Measurements from ENCODE around the gene NDE1.

NDE1 gene

DNA sequence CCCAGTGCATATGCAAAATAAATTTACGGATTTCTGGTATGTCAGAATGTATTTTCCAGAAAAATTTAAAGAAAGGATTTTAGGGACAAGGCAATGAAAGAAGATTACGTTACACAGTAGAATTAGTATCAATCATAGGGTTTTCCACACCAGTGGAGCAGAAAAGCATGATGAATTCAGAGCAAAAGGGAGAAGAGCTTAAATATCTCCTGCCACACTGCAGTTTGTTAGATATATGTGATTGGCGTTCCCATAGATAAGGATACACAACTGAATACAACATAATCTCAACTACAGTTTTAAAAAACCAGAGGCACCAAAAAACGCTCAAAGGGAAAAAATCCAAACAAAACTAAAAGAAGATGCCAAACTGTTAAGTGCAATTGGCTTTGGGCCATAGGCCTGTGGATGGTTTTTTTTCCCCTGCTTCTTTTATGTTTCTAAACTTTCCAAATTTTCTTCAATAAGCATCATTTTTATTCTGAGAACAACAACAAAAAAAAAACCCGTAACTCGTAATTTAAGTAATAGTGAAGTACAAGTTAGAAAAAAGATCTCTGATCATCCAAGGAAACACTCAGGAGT lies 29.3 kb upstream of the NDE1 start:
- in situ Hi-C loops (cut with HindIII; ENCODE audit: low sequenced_read_pairs): no loop called here
- DNase-seq (ENCODE audit: low read depth, low spot score): no peak
- no peak overlapping the region for H3K4me3 ChIP-seq (ENCODE audit: low read depth, low read length)
- no peak for TF ChIP-seq CTCF (IDR thresholded peaks at IDR 0.05; ENCODE audit: low read depth, low read length)

DNA sequence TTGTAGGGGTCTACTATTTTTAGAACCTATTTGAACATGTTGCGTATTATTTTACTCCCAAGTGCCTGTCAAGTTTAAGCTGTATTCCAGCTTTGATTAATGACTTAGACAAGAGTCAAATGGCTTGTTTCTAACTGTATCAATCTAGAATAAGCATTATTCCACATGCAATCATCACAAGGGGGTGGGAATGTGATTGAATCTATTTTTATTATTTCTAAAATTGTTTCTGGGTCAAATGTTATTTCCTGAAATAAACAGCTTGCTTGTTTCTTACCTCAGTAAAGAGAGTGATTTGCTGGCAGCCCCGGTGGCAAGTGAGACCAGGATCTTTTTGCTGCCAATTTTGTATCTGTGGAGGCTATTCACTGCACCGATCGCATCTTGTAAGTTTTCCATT lies 28.6 kb upstream of the NDE1 start:
- H3K4me3 ChIP-seq (ENCODE audit: low read depth, low read length): no peak overlapping the region
- in situ Hi-C loops (cut with HindIII; ENCODE audit: low sequenced_read_pairs): no loop called here
- DNase-seq (ENCODE audit: low read depth, low spot score): no peak
- TF ChIP-seq CTCF (IDR thresholded peaks at IDR 0.05; ENCODE audit: low read depth, low read length): no peak

GRCh38 chr16:15621889-15622288 lies 28.2 kb upstream of the NDE1 start:
- DNase-seq (ENCODE audit: low read depth, low spot score): no peak
- in situ Hi-C loops (cut with HindIII; ENCODE audit: low sequenced_read_pairs): no loop called here
- TF ChIP-seq CTCF (IDR thresholded peaks at IDR 0.05; ENCODE audit: low read depth, low read length): no peak
- no peak overlapping the region for H3K4me3 ChIP-seq (ENCODE audit: low read depth, low read length)

GRCh38 chr16:15631730-15632409 lies 18.2 kb upstream of the NDE1 start:
- no peak for DNase-seq (ENCODE audit: low read depth, low spot score)
- in situ Hi-C loops (cut with HindIII; ENCODE audit: low sequenced_read_pairs): no loop called here
- H3K4me3 ChIP-seq (ENCODE audit: low read depth, low read length): no peak overlapping the region
- TF ChIP-seq CTCF (IDR thresholded peaks at IDR 0.05; ENCODE audit: low read depth, low read length): no peak

DNA sequence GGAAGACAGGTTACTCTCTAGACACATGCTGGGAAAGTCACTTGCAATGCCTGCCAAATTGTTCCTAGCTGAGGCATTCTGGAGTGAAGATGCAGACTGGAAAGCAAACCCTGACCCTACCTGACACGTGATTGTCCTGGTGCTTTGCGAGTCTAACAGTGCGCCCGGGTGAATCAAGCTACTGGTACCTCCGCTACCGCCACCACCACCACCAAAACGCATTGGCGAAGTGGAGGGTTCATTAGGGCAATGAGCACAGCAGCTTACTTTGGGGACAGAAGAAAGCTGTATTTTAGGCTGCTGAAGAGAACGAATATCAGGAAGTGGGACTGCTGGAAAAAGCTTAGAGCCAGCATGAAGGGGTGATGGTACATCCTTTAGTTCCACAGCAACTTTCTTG lies 14.1 kb upstream of the NDE1 start:
- in situ Hi-C loops (cut with HindIII; ENCODE audit: low sequenced_read_pairs): no loop called here
- no peak for TF ChIP-seq CTCF (IDR thresholded peaks at IDR 0.05; ENCODE audit: low read depth, low read length)
- DNase-seq (ENCODE audit: low read depth, low spot score): no peak
- no peak overlapping the region for H3K4me3 ChIP-seq (ENCODE audit: low read depth, low read length)

GRCh38 chr16:15636392-15636873 lies 13.6 kb upstream of the NDE1 start:
- H3K4me3 ChIP-seq (ENCODE audit: low read depth, low read length): no peak overlapping the region
- in situ Hi-C loops (cut with HindIII; ENCODE audit: low sequenced_read_pairs): no loop called here
- no peak for DNase-seq (ENCODE audit: low read depth, low spot score)
- no peak for TF ChIP-seq CTCF (IDR thresholded peaks at IDR 0.05; ENCODE audit: low read depth, low read length)
